ENCODE data around the gene RPL13.
"Not testable (repeated sequence)": the region's sequence is repeated elsewhere in the genome, so short reads cannot be mapped to it uniquely, and the experiment has no call there.

The RPL13 gene

DNA sequence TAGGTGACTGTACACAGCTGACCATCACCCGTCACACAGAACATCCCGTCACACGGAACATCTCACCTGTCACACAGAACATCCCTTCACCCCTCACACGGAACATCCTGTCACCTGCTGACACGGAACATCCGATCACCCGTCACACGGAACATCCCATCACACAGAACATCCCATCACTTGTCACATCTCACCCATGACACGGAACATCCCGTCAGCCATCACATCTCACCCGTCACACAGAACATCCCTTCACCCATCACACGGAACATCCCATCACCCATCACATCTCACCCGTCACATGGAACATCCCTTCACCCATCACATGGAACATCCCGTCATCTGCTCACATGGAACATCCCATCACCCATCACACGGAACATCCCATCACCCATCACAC, 18.9 kb downstream of the RPL13 start:
- Histone ChIP-seq H3K9ac (ENCODE audit: low read length) (no peak overlapping the region), H3K4me1 (ENCODE audit: control insufficient read depth, insufficient read depth, low read length) (no peaks in the 10 kb centered on the region), H3K27ac (ENCODE audit: low read depth, low read length) (no peak overlapping the region), H3K27me3 (ENCODE audit: control insufficient read depth, insufficient read depth, low read length) (peaks cover 15% of the 10 kb centered on the region), H3K36me3 (ENCODE audit: control insufficient read depth, insufficient read depth, low read length) (no peaks in the 10 kb centered on the region), H3K4me3 (ENCODE audit: low read length) (no peak overlapping the region)

DNA sequence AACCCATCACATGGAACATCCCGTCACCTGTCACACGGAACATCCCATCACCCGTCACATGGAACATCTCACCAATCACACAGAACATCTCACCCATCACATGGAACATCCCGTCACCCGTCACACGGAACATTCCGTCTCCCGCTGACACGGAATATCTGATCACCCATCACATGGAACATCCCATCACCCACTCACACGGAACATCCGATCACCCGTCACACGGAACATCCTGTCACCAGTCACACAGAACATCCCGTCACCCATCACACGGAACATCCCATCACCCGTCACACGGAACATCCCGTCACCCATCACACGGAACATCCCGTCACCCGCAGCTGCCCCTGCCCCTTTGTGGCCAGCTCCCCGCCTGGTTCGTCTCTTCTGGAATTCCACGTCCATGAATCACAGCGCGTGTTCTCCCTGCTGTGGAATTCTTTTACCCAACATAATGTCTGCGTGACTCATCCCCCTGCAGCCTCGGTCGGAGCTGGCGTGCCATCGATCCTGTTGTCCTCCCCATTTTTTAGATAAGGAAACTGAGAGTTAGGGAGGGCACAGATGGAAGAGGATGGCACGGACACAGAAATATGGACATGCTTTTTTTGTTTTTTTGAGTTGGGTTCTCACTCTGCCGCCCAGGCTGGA, 20.7 kb downstream of the RPL13 start:
- Histone ChIP-seq H3K4me3 (ENCODE audit: low read length) (no peak overlapping the region), H3K9ac (ENCODE audit: low read length) (no peak overlapping the region), H3K4me1 (ENCODE audit: control insufficient read depth, insufficient read depth, low read length) (no peaks in the 10 kb centered on the region), H3K36me3 (ENCODE audit: control insufficient read depth, insufficient read depth, low read length) (no peaks in the 10 kb centered on the region), H3K27me3 (ENCODE audit: control insufficient read depth, insufficient read depth, low read length) (peaks cover 6% of the 10 kb centered on the region), H3K27ac (ENCODE audit: low read depth, low read length) (no peak overlapping the region)

DNA sequence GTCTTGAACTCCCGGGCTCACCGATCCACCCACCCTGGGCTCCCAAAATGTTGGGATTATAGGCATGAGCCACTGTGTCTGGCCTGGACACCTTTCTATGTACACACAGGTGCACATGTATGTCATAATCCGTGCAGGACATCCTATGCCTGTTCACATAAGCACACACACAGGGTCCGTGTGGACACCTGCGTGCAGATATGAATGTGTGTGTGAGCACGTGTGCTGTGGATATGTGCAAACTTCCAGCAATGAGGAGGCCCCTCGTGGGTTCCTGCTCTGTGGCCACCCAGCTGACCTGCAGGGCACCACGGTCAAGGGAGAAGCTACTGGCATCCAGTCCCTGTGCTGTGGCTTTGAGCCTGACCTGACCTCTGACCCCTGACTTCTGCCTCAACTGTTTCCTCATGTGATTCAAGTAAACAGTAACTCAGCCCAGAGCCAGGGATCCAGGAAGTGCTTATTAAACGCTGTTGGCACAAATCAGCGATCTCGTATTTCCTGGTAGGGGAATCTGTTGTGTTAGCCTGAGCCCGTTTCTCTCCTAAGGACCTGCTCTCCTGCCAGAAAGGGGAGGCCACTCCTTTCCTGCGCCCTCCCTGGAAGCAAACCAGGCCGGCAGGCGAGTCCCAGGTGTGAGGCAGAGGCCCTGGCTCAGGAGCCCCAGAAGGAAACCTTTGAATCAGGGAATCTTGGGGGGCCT, 21.5 kb downstream of the RPL13 start:
- Histone ChIP-seq H3K9ac (ENCODE audit: low read length) (no peak overlapping the region), H3K36me3 (ENCODE audit: control insufficient read depth, insufficient read depth, low read length) (no peaks in the 10 kb centered on the region), H3K4me1 (ENCODE audit: control insufficient read depth, insufficient read depth, low read length) (no peaks in the 10 kb centered on the region), H3K4me3 (ENCODE audit: low read length) (no peak overlapping the region), H3K27me3 (ENCODE audit: control insufficient read depth, insufficient read depth, low read length) (peaks cover 2% of the 10 kb centered on the region), H3K27ac (ENCODE audit: low read depth, low read length) (no peak overlapping the region)

DNA sequence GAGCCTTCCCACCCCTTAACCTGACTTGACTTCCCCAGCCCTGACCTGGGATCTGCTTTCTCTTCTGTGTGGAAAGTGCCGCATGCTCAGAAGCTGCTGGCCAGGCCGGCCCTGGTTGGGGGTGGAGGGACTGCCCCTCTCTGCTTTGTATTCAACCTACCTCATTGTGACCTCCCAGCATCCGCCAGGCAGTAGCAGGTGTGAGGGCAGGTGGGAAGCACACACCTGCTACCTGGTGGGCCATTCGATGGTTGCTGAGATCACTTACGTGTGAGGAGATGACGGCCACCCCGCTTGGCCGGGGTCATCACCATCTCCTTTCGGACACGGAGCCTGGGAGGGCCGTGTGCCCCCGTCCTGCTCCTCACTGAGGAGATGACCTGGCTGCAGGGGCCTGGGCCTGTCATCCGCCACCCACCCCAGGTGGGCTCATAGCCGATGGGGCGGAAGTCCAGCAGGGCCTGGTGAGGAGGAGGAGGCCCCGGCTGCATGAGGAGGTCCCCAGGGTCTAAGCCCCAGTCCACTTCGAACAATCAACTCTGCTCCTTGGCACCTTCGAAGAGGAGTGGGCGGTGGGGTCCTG, 22.2 kb downstream of the RPL13 start:
- no peak overlapping the region for H3K9ac ChIP-seq (ENCODE audit: low read length)
- H3K4me3 ChIP-seq (ENCODE audit: low read length) = no peak overlapping the region
- no peaks in the 10 kb centered on the region for H3K27me3 ChIP-seq (ENCODE audit: control insufficient read depth, insufficient read depth, low read length)
- no peaks in the 10 kb centered on the region for H3K36me3 ChIP-seq (ENCODE audit: control insufficient read depth, insufficient read depth, low read length)
- no peaks in the 10 kb centered on the region for H3K4me1 ChIP-seq (ENCODE audit: control insufficient read depth, insufficient read depth, low read length)
- H3K27ac ChIP-seq (ENCODE audit: low read depth, low read length) = no peak overlapping the region

DNA sequence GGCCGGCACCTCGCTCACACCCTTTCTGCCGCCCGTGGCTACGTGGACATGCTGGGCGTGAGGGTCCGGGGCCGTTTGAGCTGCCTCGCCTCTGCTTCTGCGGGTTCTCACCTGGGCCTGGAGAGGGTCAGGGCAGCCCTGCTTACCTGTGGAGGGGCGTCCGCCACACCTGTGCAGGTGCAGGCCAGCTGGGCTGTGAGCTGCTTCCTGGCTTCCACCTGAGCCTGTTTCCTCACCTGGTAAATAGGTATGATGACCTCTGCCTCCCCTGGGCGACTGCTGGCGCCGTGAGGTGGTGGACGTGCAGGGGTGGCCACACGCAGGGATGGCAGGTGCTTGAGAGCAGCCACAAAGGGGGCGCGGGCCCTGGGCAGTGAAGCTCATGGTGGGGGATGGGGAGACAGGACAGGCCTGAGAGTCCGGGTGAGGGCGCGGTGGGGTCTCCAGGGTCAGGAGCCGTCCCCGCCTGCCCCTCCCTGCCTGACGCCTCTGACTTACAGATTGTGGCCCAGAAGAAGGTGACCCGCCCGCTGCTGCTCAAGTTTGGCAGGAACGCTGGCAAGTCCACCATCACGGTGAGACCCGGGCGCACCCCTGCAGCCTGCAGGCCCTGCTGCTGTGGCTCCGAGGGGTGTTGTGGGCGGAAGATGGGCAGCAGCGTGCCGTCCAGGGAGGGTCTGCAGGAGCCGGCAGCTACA, 22.9 kb downstream of the RPL13 start:
- H3K4me3 ChIP-seq (ENCODE audit: low read length) = no peak overlapping the region
- H3K27me3 ChIP-seq (ENCODE audit: control insufficient read depth, insufficient read depth, low read length) = no peaks in the 10 kb centered on the region
- no peaks in the 10 kb centered on the region for H3K36me3 ChIP-seq (ENCODE audit: control insufficient read depth, insufficient read depth, low read length)
- no peak overlapping the region for H3K27ac ChIP-seq (ENCODE audit: low read depth, low read length)
- no peaks in the 10 kb centered on the region for H3K4me1 ChIP-seq (ENCODE audit: control insufficient read depth, insufficient read depth, low read length)
- H3K9ac ChIP-seq (ENCODE audit: low read length) = no peak overlapping the region

DNA sequence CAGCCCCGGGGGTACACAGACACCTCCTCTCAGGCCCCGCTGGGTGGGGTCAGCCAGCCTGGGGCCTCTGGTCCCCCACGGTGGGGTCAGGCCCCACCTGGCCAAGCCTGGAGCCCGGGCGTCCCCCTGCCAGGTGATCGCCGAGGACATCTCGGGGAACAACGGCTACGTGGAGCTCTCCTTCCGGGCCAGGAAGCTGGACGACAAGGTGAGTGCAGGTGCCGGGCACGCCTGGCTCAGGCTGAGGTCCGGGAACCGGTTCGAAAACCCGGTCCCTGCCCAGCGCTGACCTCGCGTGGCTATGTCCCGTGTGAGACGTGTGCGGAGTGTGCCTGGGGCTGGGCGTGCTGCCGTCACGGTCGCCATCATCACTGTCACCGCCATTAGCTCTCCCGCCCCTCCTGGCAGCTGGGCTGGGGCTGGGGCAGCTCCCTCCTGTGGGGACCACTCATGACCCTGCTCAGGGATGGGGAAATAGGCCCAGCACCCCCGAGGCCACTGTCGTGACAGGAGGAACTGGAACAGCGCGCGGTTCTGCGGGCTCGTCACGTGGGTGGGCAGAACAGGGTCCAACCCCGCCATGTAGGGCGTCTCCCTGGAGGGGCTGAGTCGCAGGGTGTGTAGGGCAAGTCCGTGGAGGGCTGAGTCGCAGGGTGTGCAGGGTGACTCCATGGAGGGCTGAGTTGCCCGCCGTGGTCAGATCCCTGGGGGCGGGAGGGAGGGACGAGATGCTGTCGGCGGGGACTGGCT, 23.6 kb downstream of the RPL13 start:
- H3K9ac ChIP-seq (ENCODE audit: low read length) = no peak overlapping the region
- H3K27ac ChIP-seq (ENCODE audit: low read depth, low read length) = no peak overlapping the region
- no peaks in the 10 kb centered on the region for H3K27me3 ChIP-seq (ENCODE audit: control insufficient read depth, insufficient read depth, low read length)
- H3K4me3 ChIP-seq (ENCODE audit: low read length) = no peak overlapping the region
- no peaks in the 10 kb centered on the region for H3K4me1 ChIP-seq (ENCODE audit: control insufficient read depth, insufficient read depth, low read length)
- no peaks in the 10 kb centered on the region for H3K36me3 ChIP-seq (ENCODE audit: control insufficient read depth, insufficient read depth, low read length)

DNA sequence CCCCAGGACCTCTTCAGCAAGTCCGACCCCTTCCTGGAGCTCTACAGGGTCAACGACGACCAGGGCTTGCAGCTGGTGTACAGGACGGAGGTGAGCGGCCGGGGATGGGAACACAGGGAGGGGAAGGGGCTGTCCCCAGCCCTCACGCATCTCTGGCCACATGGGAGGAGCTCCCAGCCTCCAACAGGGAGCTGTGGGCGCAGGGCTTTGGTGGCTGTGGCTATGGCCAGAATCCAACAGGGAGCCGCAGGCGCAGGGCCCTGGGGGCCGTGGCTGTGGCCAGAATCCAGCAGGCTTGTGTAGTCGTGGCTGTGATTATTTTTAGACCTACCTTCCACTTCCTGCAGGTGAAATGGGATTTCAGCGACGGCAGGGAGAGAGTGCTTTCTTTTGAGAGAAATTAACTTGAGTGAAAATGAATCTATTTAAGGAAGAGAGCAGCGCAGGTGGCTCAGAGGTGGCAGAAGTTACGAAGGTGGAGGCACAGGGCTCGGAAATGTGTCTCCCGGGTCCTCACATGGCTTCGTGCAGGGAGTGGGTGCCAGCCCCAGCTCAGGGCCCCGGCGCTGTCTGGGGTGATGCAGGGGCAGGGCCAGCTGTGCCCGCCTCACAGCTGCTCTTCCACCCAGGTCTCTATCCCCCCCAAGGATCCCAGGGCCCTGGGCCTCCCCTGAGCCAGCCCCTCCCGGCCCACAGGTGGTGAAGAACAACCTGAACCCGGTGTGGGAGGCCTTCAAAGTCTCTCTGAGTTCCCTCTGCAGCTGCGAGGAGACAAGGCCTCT, 24.5 kb downstream of the RPL13 start:
- H3K27ac ChIP-seq (ENCODE audit: low read depth, low read length) = no peak overlapping the region
- H3K36me3 ChIP-seq (ENCODE audit: control insufficient read depth, insufficient read depth, low read length) = no peaks in the 10 kb centered on the region
- H3K27me3 ChIP-seq (ENCODE audit: control insufficient read depth, insufficient read depth, low read length) = no peaks in the 10 kb centered on the region
- H3K9ac ChIP-seq (ENCODE audit: low read length) = no peak overlapping the region
- no peak overlapping the region for H3K4me3 ChIP-seq (ENCODE audit: low read length)
- H3K4me1 ChIP-seq (ENCODE audit: control insufficient read depth, insufficient read depth, low read length) = no peaks in the 10 kb centered on the region

DNA sequence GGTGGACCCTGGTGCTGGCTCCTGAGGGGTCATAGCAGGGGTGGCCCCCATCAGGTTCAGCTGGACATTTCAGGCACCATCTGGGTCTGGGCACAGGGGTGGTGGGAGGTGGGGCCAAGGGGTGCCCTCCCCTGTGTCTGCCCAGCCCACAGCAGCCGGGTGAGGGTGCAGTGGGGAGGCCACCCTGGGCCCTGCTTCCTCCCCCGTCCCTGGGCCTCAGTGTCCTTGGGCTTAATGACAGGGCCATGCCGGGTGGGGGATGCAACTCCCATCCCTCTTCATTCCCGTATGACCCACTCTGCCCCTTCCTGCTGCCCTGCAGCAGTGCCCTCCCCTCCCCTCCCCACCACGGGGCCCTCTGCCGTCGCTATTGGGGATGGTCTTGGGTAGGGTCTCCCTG, 25.7 kb downstream of the RPL13 start:
- H3K4me1 ChIP-seq (ENCODE audit: control insufficient read depth, insufficient read depth, low read length) = no peaks in the 10 kb centered on the region
- no peaks in the 10 kb centered on the region for H3K36me3 ChIP-seq (ENCODE audit: control insufficient read depth, insufficient read depth, low read length)
- H3K27ac ChIP-seq (ENCODE audit: low read depth, low read length) = no peak overlapping the region
- H3K4me3 ChIP-seq (ENCODE audit: low read length) = no peak overlapping the region
- no peaks in the 10 kb centered on the region for H3K27me3 ChIP-seq (ENCODE audit: control insufficient read depth, insufficient read depth, low read length)
- no peak overlapping the region for H3K9ac ChIP-seq (ENCODE audit: low read length)

DNA sequence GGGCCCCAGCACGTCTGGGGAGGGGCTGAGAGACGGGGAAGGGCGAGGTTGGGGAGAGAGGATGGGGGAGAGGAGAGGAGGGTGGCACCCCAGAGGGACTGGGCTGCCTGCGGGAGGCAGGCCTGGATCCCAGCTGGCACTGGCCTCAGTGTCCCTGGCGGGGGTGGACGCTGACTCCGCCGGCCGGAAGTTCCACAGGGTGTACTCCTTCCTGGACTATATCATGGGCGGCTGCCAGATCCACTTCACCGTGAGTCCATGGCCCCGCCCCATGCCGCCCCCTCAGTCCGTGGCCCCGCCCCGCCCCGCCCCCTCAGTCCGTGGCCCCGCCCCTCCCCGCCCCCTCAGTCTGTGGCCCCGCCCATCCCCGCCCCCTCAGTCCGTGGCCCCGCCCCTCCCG, 26.4 kb downstream of the RPL13 start:
- H3K9ac ChIP-seq (ENCODE audit: low read length) = no peak overlapping the region

DNA sequence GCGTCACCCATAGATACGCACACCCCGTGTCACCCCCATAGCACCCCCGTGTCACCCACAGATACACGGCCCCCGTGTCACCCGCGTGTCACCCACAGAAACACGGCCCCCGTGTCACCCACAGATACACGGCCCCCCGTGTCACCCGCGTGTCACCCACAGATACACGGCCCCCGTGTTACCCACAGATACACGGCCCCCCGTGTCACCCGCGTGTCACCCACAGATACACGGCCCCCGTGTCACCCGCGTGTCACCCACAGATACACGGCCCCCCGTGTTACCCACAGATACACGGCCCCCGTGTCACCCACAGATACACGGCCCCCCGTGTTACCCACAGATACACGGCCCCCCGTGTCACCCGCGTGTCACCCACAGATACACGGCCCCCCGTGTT, 27.2 kb downstream of the RPL13 start:
- not testable (repeated sequence) for H3K4me1 ChIP-seq (ENCODE audit: control insufficient read depth, insufficient read depth, low read length); H3K9ac ChIP-seq (ENCODE audit: low read length); H3K4me3 ChIP-seq (ENCODE audit: low read length); H3K27ac ChIP-seq (ENCODE audit: low read depth, low read length); H3K27me3 ChIP-seq (ENCODE audit: control insufficient read depth, insufficient read depth, low read length); H3K36me3 ChIP-seq (ENCODE audit: control insufficient read depth, insufficient read depth, low read length)

More for the DNA sequence above, 26.4 kb downstream of the RPL13 start:
- H3K36me3 ChIP-seq (ENCODE audit: control insufficient read depth, insufficient read depth, low read length) = no peaks in the 10 kb centered on the region
- no peak overlapping the region for H3K4me3 ChIP-seq (ENCODE audit: low read length)
- H3K27me3 ChIP-seq (ENCODE audit: control insufficient read depth, insufficient read depth, low read length) = no peaks in the 10 kb centered on the region
- no peaks in the 10 kb centered on the region for H3K4me1 ChIP-seq (ENCODE audit: control insufficient read depth, insufficient read depth, low read length)
- no peak overlapping the region for H3K27ac ChIP-seq (ENCODE audit: low read depth, low read length)

DNA sequence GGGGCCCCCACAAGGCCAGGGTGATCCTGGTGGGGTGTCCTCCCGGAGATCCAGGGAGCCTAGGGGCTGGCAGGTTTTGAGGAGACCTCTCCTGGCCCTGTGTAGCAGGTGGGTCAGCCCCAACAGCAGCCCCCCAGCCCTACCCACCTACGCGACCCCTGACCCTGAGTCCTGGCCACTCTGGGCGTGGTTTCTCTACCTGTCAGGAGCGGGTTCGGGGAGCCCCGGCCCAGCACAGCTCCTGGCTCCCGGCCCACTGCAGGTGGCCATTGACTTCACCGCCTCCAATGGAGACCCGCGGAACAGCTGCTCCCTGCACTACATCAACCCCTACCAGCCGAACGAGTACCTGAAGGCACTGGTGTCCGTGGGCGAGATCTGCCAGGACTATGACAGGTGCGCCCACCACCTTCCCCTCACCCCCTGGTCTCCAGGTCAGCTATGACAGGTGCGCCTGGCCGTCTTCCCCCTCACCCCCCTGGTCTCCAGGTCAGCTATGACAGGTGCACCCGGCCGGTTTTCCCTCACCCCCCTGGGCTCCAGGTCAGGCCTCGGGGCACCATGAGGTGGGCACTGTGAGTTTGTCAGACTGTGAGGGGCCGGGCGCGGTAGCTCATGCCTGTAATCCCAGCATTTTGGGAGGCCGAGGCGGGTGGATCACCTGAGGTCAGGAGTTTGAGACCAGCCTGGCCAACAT, 28.1 kb downstream of the RPL13 start:
- Histone ChIP-seq H3K4me1 (ENCODE audit: control insufficient read depth, insufficient read depth, low read length) (no peaks in the 10 kb centered on the region), H3K4me3 (ENCODE audit: low read length) (no peak overlapping the region), H3K27me3 (ENCODE audit: control insufficient read depth, insufficient read depth, low read length) (no peaks in the 10 kb centered on the region), H3K9ac (ENCODE audit: low read length) (no peak overlapping the region), H3K27ac (ENCODE audit: low read depth, low read length) (no peak overlapping the region), H3K36me3 (ENCODE audit: control insufficient read depth, insufficient read depth, low read length) (no peaks in the 10 kb centered on the region)
